ENCODE measurements around the gene ZNF469.

ZNF469 gene

GRCh38 chr16:88356124-88356726 lies 26.5 kb upstream of the ZNF469 start:
- Histone ChIP-seq H3K4me3 (ENCODE audit: low read depth in 1 of 2, low read length in 2 of 2) (no peak overlapping the region), H3K9me3 (ENCODE audit: insufficient read depth, low read length, severe bottlenecking) (no peaks in the 10 kb centered on the region), H3K27ac (ENCODE audit: low read length) (no peak overlapping the region), H2AFZ (ENCODE audit: low read depth, low read length) (no peak overlapping the region), H3K36me3 (ENCODE audit: insufficient read depth, low read length) (no peaks in the 10 kb centered on the region), H3K4me2 (ENCODE audit: insufficient read depth, low read length) (no peak overlapping the region), H3K79me2 (ENCODE audit: insufficient read depth, low read length) (no peaks in the 10 kb centered on the region), H3K27me3 (ENCODE audit: insufficient read depth, low read length, poor library complexity) (no peaks in the 10 kb centered on the region), H4K20me1 (ENCODE audit: insufficient read depth, low read length) (no peaks in the 10 kb centered on the region), H3K4me1 (ENCODE audit: insufficient read depth, low read length) (no peaks in the 10 kb centered on the region), H3K9ac (ENCODE audit: low read depth, low read length) (no peak overlapping the region)
- DNase-seq = no peak
- ATAC-seq (ENCODE audit: insufficient read depth, low read depth) = no peak
- TF ChIP-seq CTCF (IDR thresholded peaks at IDR 0.05; ENCODE audit: borderline replicate concordance, extremely low read depth, low read length, poor library complexity, severe bottlenecking) (no peak), EZH2 (IDR thresholded peaks at IDR 0.05; ENCODE audit: borderline replicate concordance, low read depth, low read length, severe bottlenecking) (no peak)

- Histone ChIP-seq H3K9ac (ENCODE audit: low read depth, low read length) (no peak overlapping the region), H3K27ac (ENCODE audit: low read length) (no peak overlapping the region), H3K36me3 (ENCODE audit: insufficient read depth, low read length) (no peaks in the 10 kb centered on the region), H4K20me1 (ENCODE audit: insufficient read depth, low read length) (no peaks in the 10 kb centered on the region), H3K4me2 (ENCODE audit: insufficient read depth, low read length) (no peak overlapping the region), H3K79me2 (ENCODE audit: insufficient read depth, low read length) (no peaks in the 10 kb centered on the region), H3K27me3 (ENCODE audit: insufficient read depth, low read length, poor library complexity) (peaks cover 1% of the 10 kb centered on the region), H2AFZ (ENCODE audit: low read depth, low read length) (no peak overlapping the region), H3K4me3 (ENCODE audit: low read depth in 1 of 2, low read length in 2 of 2) (no peak overlapping the region), H3K9me3 (ENCODE audit: insufficient read depth, low read length, severe bottlenecking) (no peaks in the 10 kb centered on the region), H3K4me1 (ENCODE audit: insufficient read depth, low read length) (no peaks in the 10 kb centered on the region)
- TF ChIP-seq CTCF (IDR thresholded peaks at IDR 0.05; ENCODE audit: borderline replicate concordance, extremely low read depth, low read length, poor library complexity, severe bottlenecking) = no peak
- TF ChIP-seq EZH2 (IDR thresholded peaks at IDR 0.05; ENCODE audit: borderline replicate concordance, low read depth, low read length, severe bottlenecking) = no peak
- DNase-seq (no peak), ATAC-seq (ENCODE audit: insufficient read depth, low read depth) (no peak)
Measured at GRCh38 chr16:88356727-88357199, 26.0 kb upstream of the ZNF469 start.

GRCh38 chr16:88357317-88358022 lies 25.3 kb upstream of the ZNF469 start:
- Histone ChIP-seq H3K27me3 (ENCODE audit: insufficient read depth, low read length, poor library complexity) (peaks cover 6% of the 10 kb centered on the region), H3K4me1 (ENCODE audit: insufficient read depth, low read length) (no peaks in the 10 kb centered on the region), H3K79me2 (ENCODE audit: insufficient read depth, low read length) (no peaks in the 10 kb centered on the region), H3K36me3 (ENCODE audit: insufficient read depth, low read length) (no peaks in the 10 kb centered on the region), H3K9ac (ENCODE audit: low read depth, low read length) (no peak overlapping the region), H2AFZ (ENCODE audit: low read depth, low read length) (no peak overlapping the region), H3K27ac (ENCODE audit: low read length) (no peak overlapping the region), H3K9me3 (ENCODE audit: insufficient read depth, low read length, severe bottlenecking) (no peaks in the 10 kb centered on the region), H3K4me2 (ENCODE audit: insufficient read depth, low read length) (no peak overlapping the region), H4K20me1 (ENCODE audit: insufficient read depth, low read length) (no peaks in the 10 kb centered on the region), H3K4me3 (ENCODE audit: low read depth in 1 of 2, low read length in 2 of 2) (no peak overlapping the region)
- no peak for DNase-seq
- no peak for ATAC-seq (ENCODE audit: insufficient read depth, low read depth)
- no peak for TF ChIP-seq EZH2 (IDR thresholded peaks at IDR 0.05; ENCODE audit: borderline replicate concordance, low read depth, low read length, severe bottlenecking)
- TF ChIP-seq CTCF (IDR thresholded peaks at IDR 0.05; ENCODE audit: borderline replicate concordance, extremely low read depth, low read length, poor library complexity, severe bottlenecking) = no peak
